Mucosa of descending colon (tissue), 3 donors: Measurements from ENCODE around the gene DPYSL5. TPM values are rescaled to one million over a fixed set of nuclear protein-coding genes. Genes with fewer than 3 reads are reported as not detected.

Experiments used
- ATAC-seq: fragments of 200-7000 bp; cut with Tn5 transposase; one replicate; pipeline ENCODE4 v1.9.1; 2020; ENCODE audit warnings: mild to moderate bottlenecking, moderate library complexity
- DNase-seq, 3 donors: peaks; one replicate each; pipeline ENCODE4 v3.0.0-alpha.2; 2020
- H3K36me3 ChIP-seq: fragments of 200-600 bp; one replicate; pipeline ENCODE4 v1.8.0; 2021; ENCODE audit warnings: low read depth, mild to moderate bottlenecking
- H3K4me1 ChIP-seq: fragments of 200-600 bp; one replicate; pipeline ENCODE4 v1.8.0; 2021; ENCODE audit warnings: low read depth, mild to moderate bottlenecking
- H3K4me3 ChIP-seq: fragments of 200-600 bp; one replicate; pipeline ENCODE4 v1.8.0; 2021; ENCODE audit warnings: mild to moderate bottlenecking
- H3K9me3 ChIP-seq: fragments of 200-600 bp; one replicate; pipeline ENCODE4 v1.8.0; 2021; ENCODE audit warnings: mild to moderate bottlenecking
- intact Hi-C, 2 donors: fragments of 100-400 bp; cut with DNase I in 1 of 2; cut with micrococcal nuclease in 1 of 2; formaldehyde crosslinking; loops; one replicate each; pipeline versions ENCODE4 v1.11.0 to v1.11.1; 2022; cut with DNase I, micrococcal nuclease
- total RNA-seq, 3 donors: library from RNA; stranded (reverse); fragmentation: NEBNext Ultra II Directional in 2 of 3; extraction: Animal tissue kit (Norgen Biotek cat#: 25700) in 2 of 3; gene quantifications; one replicate each; pipeline versions ENCODE4 v1.2.1 to v1.2.4, GENCODE V29; 2021 to 2023
- TF ChIP-seq, protein P1 (sequence below): fragments of 200-600 bp; IDR thresholded peaks from one replicate; pipeline ENCODE4 v1.8.0; 2022; ENCODE audit warnings: antibody characterized with exemption, mild to moderate bottlenecking
- donor health status: DM: no; HTN: no; CAD: no; lungs with moderate emphysema.
- donor health status: DM: no; HTN: no; CAD: no.
- donor health status: DM: no; HTN: yes; CAD: no.

Gene DPYSL5
- total RNA-seq, 3 donors from 2014 or later: 0.24 to 1.3 (median 0.38) TPM

DNA sequence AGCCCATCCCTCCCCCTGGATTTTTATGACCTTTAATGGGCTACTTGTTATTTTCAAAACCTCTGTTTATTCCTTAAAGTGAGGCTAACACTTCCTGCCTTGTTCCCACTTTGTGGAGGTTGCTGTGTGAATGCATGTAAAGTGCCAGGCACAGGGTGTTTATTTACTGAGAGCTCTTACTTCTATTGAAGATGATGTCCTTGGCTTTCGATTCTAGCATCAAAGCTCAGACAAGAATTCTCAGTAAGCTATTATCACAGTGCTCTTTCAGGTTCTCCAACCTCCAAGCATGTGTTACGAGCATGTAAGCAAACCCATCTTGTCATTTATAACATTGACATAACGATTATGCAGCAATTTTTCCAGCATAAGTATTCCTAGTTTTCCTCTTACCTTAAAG, 44.2 kb downstream of the DPYSL5 start:
- no peak overlapping the region for H3K4me3 ChIP-seq
- DNase-seq (no peak), ATAC-seq (no peak)
- H3K4me1 ChIP-seq: no peaks in the 10 kb centered on the region
- intact Hi-C loops: no loop called here
- TF ChIP-seq, protein P1, sequence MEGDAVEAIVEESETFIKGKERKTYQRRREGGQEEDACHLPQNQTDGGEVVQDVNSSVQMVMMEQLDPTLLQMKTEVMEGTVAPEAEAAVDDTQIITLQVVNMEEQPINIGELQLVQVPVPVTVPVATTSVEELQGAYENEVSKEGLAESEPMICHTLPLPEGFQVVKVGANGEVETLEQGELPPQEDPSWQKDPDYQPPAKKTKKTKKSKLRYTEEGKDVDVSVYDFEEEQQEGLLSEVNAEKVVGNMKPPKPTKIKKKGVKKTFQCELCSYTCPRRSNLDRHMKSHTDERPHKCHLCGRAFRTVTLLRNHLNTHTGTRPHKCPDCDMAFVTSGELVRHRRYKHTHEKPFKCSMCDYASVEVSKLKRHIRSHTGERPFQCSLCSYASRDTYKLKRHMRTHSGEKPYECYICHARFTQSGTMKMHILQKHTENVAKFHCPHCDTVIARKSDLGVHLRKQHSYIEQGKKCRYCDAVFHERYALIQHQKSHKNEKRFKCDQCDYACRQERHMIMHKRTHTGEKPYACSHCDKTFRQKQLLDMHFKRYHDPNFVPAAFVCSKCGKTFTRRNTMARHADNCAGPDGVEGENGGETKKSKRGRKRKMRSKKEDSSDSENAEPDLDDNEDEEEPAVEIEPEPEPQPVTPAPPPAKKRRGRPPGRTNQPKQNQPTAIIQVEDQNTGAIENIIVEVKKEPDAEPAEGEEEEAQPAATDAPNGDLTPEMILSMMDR: no peak
- H3K36me3 ChIP-seq: no peaks in the 10 kb centered on the region
- H3K9me3 ChIP-seq: no peaks in the 10 kb centered on the region

DNA sequence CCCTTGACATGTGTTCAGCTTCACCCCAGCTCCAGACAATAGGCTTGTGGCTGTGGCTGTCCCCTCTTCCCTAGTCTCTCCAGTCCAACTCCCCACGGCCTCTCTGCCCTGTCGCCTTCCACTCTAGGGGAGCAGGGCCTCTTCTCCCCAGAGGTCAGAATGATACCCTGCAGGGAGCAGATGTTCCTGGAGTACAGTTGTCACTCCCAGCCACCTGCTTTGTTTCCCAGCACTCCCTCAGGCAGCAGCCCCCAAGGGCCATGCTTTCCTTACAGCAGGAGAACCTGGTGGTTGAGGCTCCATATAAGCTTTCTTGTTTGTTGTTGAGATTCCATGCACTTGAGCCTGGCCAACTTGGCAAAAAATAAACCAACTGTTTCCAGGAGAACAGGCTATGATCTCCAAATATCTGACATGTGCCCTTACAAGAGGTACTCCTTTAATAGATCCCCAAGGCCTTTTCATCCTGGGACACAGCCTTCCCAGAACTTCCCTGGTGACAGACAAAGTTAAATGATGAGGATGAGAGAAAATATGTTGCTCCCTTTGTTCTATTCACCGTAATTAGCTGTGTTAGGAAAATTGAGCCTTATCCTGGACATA, 45.1 kb downstream of the DPYSL5 start:
- Histone ChIP-seq H3K4me1 (no peaks in the 10 kb centered on the region), H3K4me3 (no peak overlapping the region), H3K9me3 (no peaks in the 10 kb centered on the region), H3K36me3 (no peaks in the 10 kb centered on the region)
- intact Hi-C loops: no loop called here
- TF ChIP-seq, protein P1: no peak
- ATAC-seq (no peak), DNase-seq (no peak)

- Histone ChIP-seq H3K9me3 (no peaks in the 10 kb centered on the region), H3K36me3 (no peaks in the 10 kb centered on the region), H3K4me1 (no peaks in the 10 kb centered on the region), H3K4me3 (no peak overlapping the region)
- ATAC-seq: no peak
- DNase-seq: no peak
- TF ChIP-seq, protein P1: no peak
- intact Hi-C loops: no loop called here
Observed at GRCh38 chr2:26894136-26894535, 46.2 kb downstream of the DPYSL5 start.

GRCh38 chr2:26897807-26898479, 50.0 kb downstream of the DPYSL5 start:
- H3K36me3 ChIP-seq: no peaks in the 10 kb centered on the region
- ATAC-seq: no peak
- no peak for DNase-seq
- H3K9me3 ChIP-seq: no peaks in the 10 kb centered on the region
- H3K4me3 ChIP-seq: no peak overlapping the region
- no peaks in the 10 kb centered on the region for H3K4me1 ChIP-seq
- intact Hi-C loops: no loop called here
- TF ChIP-seq, protein P1: no peak

DNA sequence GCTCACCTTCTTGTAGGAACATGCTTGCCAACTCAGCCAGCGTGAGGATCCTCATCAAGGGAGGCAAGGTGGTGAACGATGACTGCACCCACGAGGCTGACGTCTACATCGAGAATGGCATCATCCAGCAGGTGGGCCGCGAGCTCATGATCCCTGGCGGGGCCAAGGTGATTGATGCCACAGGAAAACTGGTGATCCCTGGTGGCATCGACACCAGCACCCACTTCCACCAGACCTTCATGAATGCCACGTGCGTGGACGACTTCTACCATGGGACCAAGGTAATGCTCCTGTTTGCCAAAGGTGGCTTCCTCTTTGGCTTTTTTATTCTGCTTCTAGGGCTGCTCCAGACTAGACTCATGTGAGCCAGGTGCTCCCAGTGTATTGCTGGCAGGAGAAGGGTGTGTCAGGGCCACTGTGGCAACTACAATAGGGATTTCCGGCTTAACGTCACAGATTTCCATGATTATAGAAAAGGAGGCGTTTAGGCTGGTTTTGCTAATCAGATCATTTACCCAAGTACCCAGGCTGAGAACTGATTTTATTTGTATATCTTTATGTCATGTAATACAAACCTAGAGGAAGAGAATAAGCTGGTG, 50.6 kb downstream of the DPYSL5 start:
- Histone ChIP-seq H3K4me1 (no peaks in the 10 kb centered on the region), H3K4me3 (no peak overlapping the region), H3K36me3 (no peaks in the 10 kb centered on the region), H3K9me3 (no peaks in the 10 kb centered on the region)
- peak in 2 of 3 donors; percentile 31 to 40 for DNase-seq
- TF ChIP-seq, protein P1: no peak
- peak; percentile 95 for ATAC-seq
- intact Hi-C loops: no loop called here
